GM23338 (cell line): ENCODE data around the gene GOLM1. TPM values are rescaled to one million over a fixed set of nuclear protein-coding genes. Genes with fewer than 3 reads are reported as not detected.

Source experiments
- ATAC-seq: fragments of 200-7000 bp; cut with Tn5 transposase; 3 replicates; pipeline ENCODE4 v1.9.1; 2020
- DNase-seq: peaks from one replicate; pipeline ENCODE4 v3.0.0-alpha.2; 2015; ENCODE audit warnings: low spot score
- H2AFZ ChIP-seq: fragments of 200-600 bp; sonication (generic); 2 replicates; pipeline ENCODE4 v1.8.0; 2016; ENCODE audit warnings: antibody characterized with exemption, mild to moderate bottlenecking, moderate library complexity
- H3F3A ChIP-seq: fragments of 200-600 bp; sonication (generic); replicated peaks from 2 replicates; pipeline ENCODE4 v1.8.0; 2017; ENCODE audit warnings: antibody characterized with exemption, mixed run types, low read depth
- H3K27ac ChIP-seq: fragments of 200-600 bp; sonication (generic); 2 replicates; pipeline ENCODE4 v1.6.1; 2016; ENCODE audit warnings: low read depth
- H3K27me3 ChIP-seq: fragments of 200-600 bp; sonication (generic); 2 replicates; pipeline ENCODE4 v1.8.0; 2016; ENCODE audit warnings: mild to moderate bottlenecking, mixed run types, moderate library complexity; ENCODE audit not compliant: insufficient read depth
- H3K36me3 ChIP-seq: fragments of 200-600 bp; sonication (generic); 2 replicates; pipeline ENCODE4 v1.8.0; 2016; ENCODE audit warnings: mild to moderate bottlenecking; ENCODE audit not compliant: insufficient read depth
- H3K4me1 ChIP-seq: fragments of 200-600 bp; sonication (generic); 2 replicates; pipeline ENCODE4 v1.8.0; 2016; ENCODE audit warnings: mild to moderate bottlenecking, moderate library complexity; ENCODE audit not compliant: insufficient read depth
- H3K4me2 ChIP-seq: fragments of 200-600 bp; sonication (generic); 2 replicates; pipeline ENCODE4 v1.7.1; 2017; ENCODE audit warnings: mixed run types
- H3K4me3 ChIP-seq: fragments of 200-600 bp; sonication (generic); 2 replicates; pipeline ENCODE4 v1.6.1; 2016; ENCODE audit warnings: mixed run types
- H3K79me2 ChIP-seq: fragments of 200-600 bp; sonication (generic); replicated peaks from 2 replicates; pipeline ENCODE4 v1.8.0; 2017; ENCODE audit warnings: mild to moderate bottlenecking; ENCODE audit not compliant: insufficient read depth
- H3K9me2 ChIP-seq: fragments of 200-600 bp; sonication (generic); 2 replicates; pipeline ENCODE4 v1.8.0; 2017; ENCODE audit not compliant: insufficient read depth
- H4K20me1 ChIP-seq: fragments of 200-600 bp; sonication (generic); replicated peaks from 2 replicates; pipeline ENCODE4 v1.8.0; 2017; ENCODE audit warnings: mild to moderate bottlenecking; ENCODE audit not compliant: insufficient read depth
- H3K27ac Mint-ChIP-seq: 2 replicates; pipeline ENCODE4 v1.8.0; 2020; ENCODE audit warnings: inconsistent platforms, mild to moderate bottlenecking, moderate library complexity, mixed read lengths
- H3K27me3 Mint-ChIP-seq: 3 replicates; pipeline ENCODE4 v1.8.0; 2022; ENCODE audit warnings: low read depth, mild to moderate bottlenecking, moderate library complexity, mixed read lengths, inconsistent platforms; ENCODE audit not compliant: insufficient read depth, poor library complexity
- H3K36me3 Mint-ChIP-seq: 3 replicates; pipeline ENCODE4 v1.8.0; 2021; ENCODE audit warnings: low read depth, mild to moderate bottlenecking, inconsistent platforms, moderate library complexity, mixed read lengths
- H3K4me1 Mint-ChIP-seq: 3 replicates; pipeline ENCODE4 v1.8.0; 2020; ENCODE audit warnings: mild to moderate bottlenecking, inconsistent platforms, mixed read lengths
- H3K4me3 Mint-ChIP-seq: 3 replicates; pipeline ENCODE4 v1.8.0; 2021; ENCODE audit warnings: moderate library complexity, mild to moderate bottlenecking, inconsistent platforms, mixed read lengths
- H3K9me3 Mint-ChIP-seq: 3 replicates; pipeline ENCODE4 v1.8.0; 2020; ENCODE audit warnings: moderate library complexity, mild to moderate bottlenecking, inconsistent platforms, mixed read lengths
- CTCF ChIP-seq, 2 experiments: fragments of 200-600 bp in 1 of 2; sonication (generic) in 1 of 2; conservative IDR thresholded peaks; 2 replicates each; pipeline versions ENCODE4 v1.5.1 to v1.6.1; 2016 to 2017; ENCODE audit warnings: antibody characterized with exemption in 2 of 2, low read depth in 2 of 2, mild to moderate bottlenecking in 2 of 2, moderate library complexity in 1 of 2
- JUNB ChIP-seq: IDR thresholded peaks from one replicate; pipeline ENCODE4 v1.6.1; 2016; ENCODE audit warnings: antibody characterized with exemption; ENCODE audit not compliant: unreplicated experiment
- NANOG ChIP-seq: IDR thresholded peaks from 2 replicates; pipeline ENCODE4 v1.6.1; 2016; ENCODE audit warnings: antibody characterized with exemption, borderline replicate concordance
- ZNF114 ChIP-seq: fragments of 250-450 bp; sonication (Bioruptor Pico); IDR thresholded peaks from 2 replicates; pipeline ENCODE4 v1.5.0; 2020; ENCODE audit warnings: mild to moderate bottlenecking, moderate library complexity
- polyA plus RNA-seq: library from polyadenylated mRNA; unstranded; fragments of >200 nt; fragmentation: Nextera tagmentation; extraction: Ambion mirVana; gene quantifications from 2 replicates; pipeline ENCODE4 v1.2.1, GENCODE V29; 2016
- total RNA-seq: library from RNA; depleted of rRNA; stranded (reverse); fragments of >200 nt; shearing (Covaris generic); gene quantifications from 2 replicates; pipeline ENCODE4 v1.2.3, GENCODE V29; 2014
- TF ChIP-seq, protein P1 (sequence below): fragments of 250-450 bp; sonication (Bioruptor Pico); IDR thresholded peaks from 2 replicates; pipeline ENCODE4 v1.5.0; 2020; ENCODE audit warnings: mild to moderate bottlenecking, moderate library complexity
- TF ChIP-seq, protein P2 (sequence below): IDR thresholded peaks from one replicate; pipeline ENCODE4 v1.6.1; 2018; ENCODE audit warnings: antibody characterized with exemption; ENCODE audit not compliant: unreplicated experiment

GOLM1 gene
- total and polyA plus RNA-seq, 2 experiments from 2014 or later, result 58.3 to 92.4 TPM

GRCh38 chr9:85994191-85994590, 105.2 kb downstream of the GOLM1 start:
- H3K4me1 ChIP-seq, result no peaks in the 10 kb centered on the region
- no peak overlapping the region for H3K4me3 ChIP-seq
- Mint-ChIP-seq H3K36me3 (peaks cover 50% of the 10 kb centered on the region), H3K27me3 (no peaks in the 10 kb centered on the region), H3K27ac (no peak overlapping the region), H3K4me3 (no peak overlapping the region), H3K9me3 (no peaks in the 10 kb centered on the region), H3K4me1 (no peaks in the 10 kb centered on the region)
- H2AFZ ChIP-seq, result no peak overlapping the region
- no peak overlapping the region for H3K4me2 ChIP-seq
- H4K20me1 ChIP-seq, result no peaks in the 10 kb centered on the region; the same call in none of the 2 replicates
- H3K27ac ChIP-seq, result no peak overlapping the region
- no peak for DNase-seq
- no peaks in the 10 kb centered on the region for H3K27me3 ChIP-seq
- 0 out of 2 replicates have a peak, but pooled peaks cover 4% of the 10 kb centered on the region for H3K9me2 ChIP-seq
- no peaks in the 10 kb centered on the region for H3K79me2 ChIP-seq
- H3K36me3 ChIP-seq, result peaks cover 8% of the 10 kb centered on the region; the same call in 1 of the 2 replicates
- TF ChIP-seq, protein P1, sequence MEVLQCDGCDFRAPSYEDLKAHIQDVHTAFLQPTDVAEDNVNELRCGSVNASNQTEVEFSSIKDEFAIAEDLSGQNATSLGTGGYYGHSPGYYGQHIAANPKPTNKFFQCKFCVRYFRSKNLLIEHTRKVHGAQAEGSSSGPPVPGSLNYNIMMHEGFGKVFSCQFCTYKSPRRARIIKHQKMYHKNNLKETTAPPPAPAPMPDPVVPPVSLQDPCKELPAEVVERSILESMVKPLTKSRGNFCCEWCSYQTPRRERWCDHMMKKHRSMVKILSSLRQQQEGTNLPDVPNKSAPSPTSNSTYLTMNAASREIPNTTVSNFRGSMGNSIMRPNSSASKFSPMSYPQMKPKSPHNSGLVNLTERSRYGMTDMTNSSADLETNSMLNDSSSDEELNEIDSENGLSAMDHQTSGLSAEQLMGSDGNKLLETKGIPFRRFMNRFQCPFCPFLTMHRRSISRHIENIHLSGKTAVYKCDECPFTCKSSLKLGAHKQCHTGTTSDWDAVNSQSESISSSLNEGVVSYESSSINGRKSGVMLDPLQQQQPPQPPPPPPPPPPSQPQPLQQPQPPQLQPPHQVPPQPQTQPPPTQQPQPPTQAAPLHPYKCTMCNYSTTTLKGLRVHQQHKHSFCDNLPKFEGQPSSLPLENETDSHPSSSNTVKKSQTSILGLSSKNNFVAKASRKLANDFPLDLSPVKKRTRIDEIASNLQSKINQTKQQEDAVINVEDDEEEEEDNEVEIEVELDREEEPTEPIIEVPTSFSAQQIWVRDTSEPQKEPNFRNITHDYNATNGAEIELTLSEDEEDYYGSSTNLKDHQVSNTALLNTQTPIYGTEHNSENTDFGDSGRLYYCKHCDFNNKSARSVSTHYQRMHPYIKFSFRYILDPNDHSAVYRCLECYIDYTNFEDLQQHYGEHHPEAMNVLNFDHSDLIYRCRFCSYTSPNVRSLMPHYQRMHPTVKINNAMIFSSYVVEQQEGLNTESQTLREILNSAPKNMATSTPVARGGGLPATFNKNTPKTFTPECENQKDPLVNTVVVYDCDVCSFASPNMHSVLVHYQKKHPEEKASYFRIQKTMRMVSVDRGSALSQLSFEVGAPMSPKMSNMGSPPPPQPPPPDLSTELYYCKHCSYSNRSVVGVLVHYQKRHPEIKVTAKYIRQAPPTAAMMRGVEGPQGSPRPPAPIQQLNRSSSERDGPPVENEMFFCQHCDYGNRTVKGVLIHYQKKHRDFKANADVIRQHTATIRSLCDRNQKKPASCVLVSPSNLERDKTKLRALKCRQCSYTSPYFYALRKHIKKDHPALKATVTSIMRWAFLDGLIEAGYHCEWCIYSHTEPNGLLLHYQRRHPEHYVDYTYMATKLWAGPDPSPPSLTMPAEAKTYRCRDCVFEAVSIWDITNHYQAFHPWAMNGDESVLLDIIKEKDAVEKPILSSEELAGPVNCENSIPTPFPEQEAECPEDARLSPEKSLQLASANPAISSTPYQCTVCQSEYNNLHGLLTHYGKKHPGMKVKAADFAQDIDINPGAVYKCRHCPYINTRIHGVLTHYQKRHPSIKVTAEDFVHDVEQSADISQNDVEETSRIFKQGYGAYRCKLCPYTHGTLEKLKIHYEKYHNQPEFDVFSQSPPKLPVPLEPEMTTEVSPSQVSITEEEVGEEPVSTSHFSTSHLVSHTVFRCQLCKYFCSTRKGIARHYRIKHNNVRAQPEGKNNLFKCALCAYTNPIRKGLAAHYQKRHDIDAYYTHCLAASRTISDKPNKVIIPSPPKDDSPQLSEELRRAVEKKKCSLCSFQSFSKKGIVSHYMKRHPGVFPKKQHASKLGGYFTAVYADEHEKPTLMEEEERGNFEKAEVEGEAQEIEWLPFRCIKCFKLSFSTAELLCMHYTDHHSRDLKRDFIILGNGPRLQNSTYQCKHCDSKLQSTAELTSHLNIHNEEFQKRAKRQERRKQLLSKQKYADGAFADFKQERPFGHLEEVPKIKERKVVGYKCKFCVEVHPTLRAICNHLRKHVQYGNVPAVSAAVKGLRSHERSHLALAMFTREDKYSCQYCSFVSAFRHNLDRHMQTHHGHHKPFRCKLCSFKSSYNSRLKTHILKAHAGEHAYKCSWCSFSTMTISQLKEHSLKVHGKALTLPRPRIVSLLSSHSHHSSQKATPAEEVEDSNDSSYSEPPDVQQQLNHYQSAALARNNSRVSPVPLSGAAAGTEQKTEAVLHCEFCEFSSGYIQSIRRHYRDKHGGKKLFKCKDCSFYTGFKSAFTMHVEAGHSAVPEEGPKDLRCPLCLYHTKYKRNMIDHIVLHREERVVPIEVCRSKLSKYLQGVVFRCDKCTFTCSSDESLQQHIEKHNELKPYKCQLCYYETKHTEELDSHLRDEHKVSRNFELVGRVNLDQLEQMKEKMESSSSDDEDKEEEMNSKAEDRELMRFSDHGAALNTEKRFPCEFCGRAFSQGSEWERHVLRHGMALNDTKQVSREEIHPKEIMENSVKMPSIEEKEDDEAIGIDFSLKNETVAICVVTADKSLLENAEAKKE, result no peak
- ATAC-seq, result no peak
- no peaks in the 10 kb centered on the region for H3F3A ChIP-seq

DNA sequence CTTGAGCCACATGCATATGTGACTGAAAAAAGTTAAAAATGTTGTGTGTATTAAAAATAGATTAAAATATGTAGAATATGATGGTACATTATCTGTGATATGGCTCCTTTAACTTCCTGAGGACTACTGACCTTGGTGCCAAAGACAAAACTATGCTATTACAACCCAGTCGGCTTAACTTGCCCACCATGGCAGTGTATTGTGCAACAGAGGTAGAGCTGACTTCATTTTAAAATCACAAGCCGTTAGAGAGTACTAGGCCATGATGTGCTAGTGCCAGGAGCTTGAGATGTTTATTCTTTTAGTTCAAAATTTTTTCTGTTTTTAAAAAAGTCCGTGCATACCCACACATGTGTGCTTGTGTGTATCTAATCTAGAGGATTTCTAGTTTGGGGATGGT, 112.1 kb downstream of the GOLM1 start:
- 0 out of 2 replicates have a peak, but pooled peaks cover 4% of the 10 kb centered on the region for H3K9me2 ChIP-seq
- H3K36me3 Mint-ChIP-seq, result peaks cover 51% of the 10 kb centered on the region
- no peak overlapping the region for H2AFZ ChIP-seq
- H3K27me3 ChIP-seq, result no peaks in the 10 kb centered on the region
- no peak overlapping the region for H3K4me3 Mint-ChIP-seq
- no peak for DNase-seq
- no peak overlapping the region for H3K4me3 ChIP-seq
- no peaks in the 10 kb centered on the region for H3K36me3 ChIP-seq
- no peaks in the 10 kb centered on the region for H3K9me3 Mint-ChIP-seq
- H3K4me1 Mint-ChIP-seq, result no peaks in the 10 kb centered on the region
- no peak for ATAC-seq
- no peaks in the 10 kb centered on the region for H3F3A ChIP-seq
- H3K27me3 Mint-ChIP-seq, result no peaks in the 10 kb centered on the region
- H3K4me2 ChIP-seq, result no peak overlapping the region
- H3K4me1 ChIP-seq, result no peaks in the 10 kb centered on the region
- no peak overlapping the region for H3K27ac Mint-ChIP-seq
- H4K20me1 ChIP-seq, result no peaks in the 10 kb centered on the region; the same call in 1 of the 2 replicates
- H3K27ac ChIP-seq, result no peak overlapping the region
- no peaks in the 10 kb centered on the region; the same call in 1 of the 2 replicates for H3K79me2 ChIP-seq
- no peak for TF ChIP-seq NANOG
- no peak for TF ChIP-seq JUNB
- TF ChIP-seq, protein P2, sequence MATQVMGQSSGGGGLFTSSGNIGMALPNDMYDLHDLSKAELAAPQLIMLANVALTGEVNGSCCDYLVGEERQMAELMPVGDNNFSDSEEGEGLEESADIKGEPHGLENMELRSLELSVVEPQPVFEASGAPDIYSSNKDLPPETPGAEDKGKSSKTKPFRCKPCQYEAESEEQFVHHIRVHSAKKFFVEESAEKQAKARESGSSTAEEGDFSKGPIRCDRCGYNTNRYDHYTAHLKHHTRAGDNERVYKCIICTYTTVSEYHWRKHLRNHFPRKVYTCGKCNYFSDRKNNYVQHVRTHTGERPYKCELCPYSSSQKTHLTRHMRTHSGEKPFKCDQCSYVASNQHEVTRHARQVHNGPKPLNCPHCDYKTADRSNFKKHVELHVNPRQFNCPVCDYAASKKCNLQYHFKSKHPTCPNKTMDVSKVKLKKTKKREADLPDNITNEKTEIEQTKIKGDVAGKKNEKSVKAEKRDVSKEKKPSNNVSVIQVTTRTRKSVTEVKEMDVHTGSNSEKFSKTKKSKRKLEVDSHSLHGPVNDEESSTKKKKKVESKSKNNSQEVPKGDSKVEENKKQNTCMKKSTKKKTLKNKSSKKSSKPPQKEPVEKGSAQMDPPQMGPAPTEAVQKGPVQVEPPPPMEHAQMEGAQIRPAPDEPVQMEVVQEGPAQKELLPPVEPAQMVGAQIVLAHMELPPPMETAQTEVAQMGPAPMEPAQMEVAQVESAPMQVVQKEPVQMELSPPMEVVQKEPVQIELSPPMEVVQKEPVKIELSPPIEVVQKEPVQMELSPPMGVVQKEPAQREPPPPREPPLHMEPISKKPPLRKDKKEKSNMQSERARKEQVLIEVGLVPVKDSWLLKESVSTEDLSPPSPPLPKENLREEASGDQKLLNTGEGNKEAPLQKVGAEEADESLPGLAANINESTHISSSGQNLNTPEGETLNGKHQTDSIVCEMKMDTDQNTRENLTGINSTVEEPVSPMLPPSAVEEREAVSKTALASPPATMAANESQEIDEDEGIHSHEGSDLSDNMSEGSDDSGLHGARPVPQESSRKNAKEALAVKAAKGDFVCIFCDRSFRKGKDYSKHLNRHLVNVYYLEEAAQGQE, result no peak
- TF ChIP-seq CTCF (conservative IDR thresholded peaks at IDR 0.05; ENCODE audit: low read depth in 2 of 2), result no peak
- TF ChIP-seq ZNF114, result no peak
